Right cardiac atrium (tissue), 5 donors: ENCODE measurements around the gene NFYC. TPM values are rescaled to one million over a fixed set of nuclear protein-coding genes. Genes with fewer than 3 reads are reported as not detected.

ENCODE experiments used
- ATAC-seq, 2 donors: fragments of 200-7000 bp; cut with Tn5 transposase; one replicate each; pipeline versions ENCODE4 v1.8.0 to v1.9.1; 2020; ENCODE audit warnings: moderate library complexity in 2 of 2, mild to moderate bottlenecking in 1 of 2
- DNase-seq, 3 donors: peaks; one replicate each; pipeline ENCODE4 v3.0.0-alpha.2; 2020
- H3K27ac ChIP-seq: one replicate; pipeline ENCODE4 v1.5.1; 2013; ENCODE audit warnings: mild to moderate bottlenecking, low read length, control low read depth, moderate library complexity
- H3K27me3 ChIP-seq: one replicate; pipeline ENCODE4 v1.6.1; 2013; ENCODE audit not compliant: control insufficient read depth, insufficient read depth
- H3K4me1 ChIP-seq: one replicate; pipeline ENCODE4 v1.6.1; 2013; ENCODE audit warnings: low read length; ENCODE audit not compliant: control insufficient read depth, insufficient read depth
- H3K4me3 ChIP-seq: one replicate; pipeline ENCODE4 v1.5.1; 2013; ENCODE audit warnings: low read length, control low read depth
- H3K9me3 ChIP-seq: one replicate; pipeline ENCODE4 v1.6.1; 2013; ENCODE audit warnings: low read length; ENCODE audit not compliant: control insufficient read depth
- WGBS: extraction: QIAGEN DNeasy Blood & Tissue Kit; methylation state at CpG from one replicate; pipeline ENCODE4 v1.1.7; 2013; 5-methylcytosine and 5-hydroxymethylcytosine counted together
- intact Hi-C, 4 donors: fragments of 100-400 bp; cut with DNase I; formaldehyde crosslinking; loops; one replicate each; pipeline versions ENCODE4 v1.11.0 to v1.14.0; 2022 to 2023
- microRNA-seq, 2 donors: library from miRNA; unstranded; fragments of <30 nt; microRNA quantifications; one replicate each; pipeline ENCODE4 v1.2.0, GENCODE V29; 2020 to 2021
- polyA plus RNA-seq: library from polyadenylated mRNA; stranded (reverse); fragments of 200-250 nt; gene quantifications from one replicate; pipeline ENCODE4 v1.2.3, GENCODE V29; 2013
- total RNA-seq, 4 donors: library from RNA; stranded (reverse); fragmentation: NEBNext Ultra II Directional; extraction: Animal tissue kit (Norgen Biotek cat#: 25700); gene quantifications; one replicate each; pipeline ENCODE4 v1.2.1, GENCODE V29; 2021
- donor health status: healthy with polysubstance abuse.
- donor health status: DM: no; HTN: yes; CAD: no.
- donor health status: DM: no; HTN: no; CAD: no.
- donor health status: DM: no; HTN: yes; CAD: no; lungs with severe emphysema.
- donor health status: DM: yes; HTN: yes; CAD: no.

The NFYC gene
- total and polyA plus RNA-seq, 5 donors = 63.6 to 82.6 (median 78.0) TPM

- no peaks in the 10 kb centered on the region for H3K9me3 ChIP-seq
- no peak overlapping the region for H3K27ac ChIP-seq
- H3K27me3 ChIP-seq = no peaks in the 10 kb centered on the region
- ATAC-seq (no peak), DNase-seq (no peak)
- 91% methylated on average over 3 of the region's 3 CpGs for WGBS
- no peaks in the 10 kb centered on the region for H3K4me1 ChIP-seq
- intact Hi-C loops = no loop called here
- no peak overlapping the region for H3K4me3 ChIP-seq
These were observed 128.8 kb downstream of the NFYC start for GRCh38 chr1:40820251-40820797.

Small RNAs within 50 kb of the gene (microRNA-seq; reads per million reads assigned to microRNA genes)
- gene MIR30C1 = 162 to 236 reads per million in 2 donors
- 14,416 to 17,416 reads per million in 2 donors for gene MIR30E

Other genes starting within 250 kb of the NFYC start
- 1 to 10 TPM in 3 of 4 donors, under 1 TPM in 1; 0.63 to 1.2 (median 1.1) TPM for gene ZFP69B, start 241.2 kb upstream of the NFYC start, total RNA-seq
- gene ZFP69B, start 241.2 kb upstream of the NFYC start, polyA plus RNA-seq = 0.29 TPM
- 1 to 10 TPM; 1.7 to 2.8 (median 2.4) TPM for gene ZFP69, start 214.4 kb upstream of the NFYC start, total RNA-seq
- gene ZFP69, start 214.4 kb upstream of the NFYC start, polyA plus RNA-seq = 1.8 TPM
- 1 to 10 TPM; 3.6 to 6.3 (median 4.8) TPM for gene EXO5, start 182.9 kb upstream of the NFYC start, total RNA-seq
- 3.4 TPM for gene EXO5, start 182.9 kb upstream of the NFYC start, polyA plus RNA-seq
- gene ZNF684, start 160.1 kb upstream of the NFYC start, total RNA-seq = 1 to 10 TPM; 6.7 to 8.8 (median 7.7) TPM
- 6.0 TPM for gene ZNF684, start 160.1 kb upstream of the NFYC start, polyA plus RNA-seq
- 1 to 10 TPM; 4.3 to 4.8 (median 4.5) TPM for gene RIMS3, start 26.0 kb upstream of the NFYC start, total RNA-seq
- 1.5 TPM for gene RIMS3, start 26.0 kb upstream of the NFYC start, polyA plus RNA-seq
- gene KCNQ4, start 92.1 kb downstream of the NFYC start, total RNA-seq = 1 to 10 TPM in 2 of 4 donors, under 1 TPM in 2; 0.71 to 1.8 (median 1.00) TPM
- gene KCNQ4, start 92.1 kb downstream of the NFYC start, polyA plus RNA-seq = 0.88 TPM
- 10 to 100 TPM; 19.9 to 44.5 (median 38.2) TPM for gene CITED4, start 170.7 kb downstream of the NFYC start, total RNA-seq
- gene CITED4, start 170.7 kb downstream of the NFYC start, polyA plus RNA-seq = 13.7 TPM